GM18517 (cell line): ENCODE results near the gene AKAP17A.

Source experiments
- ATAC-seq: cut with Tn5 transposase; IDR thresholded peaks from one replicate; pipeline ENCODE4 v1.9.1; 2021; ENCODE audit warnings: mild to moderate bottlenecking, moderate library complexity; ENCODE audit not compliant: unreplicated experiment

AKAP17A gene

DNA sequence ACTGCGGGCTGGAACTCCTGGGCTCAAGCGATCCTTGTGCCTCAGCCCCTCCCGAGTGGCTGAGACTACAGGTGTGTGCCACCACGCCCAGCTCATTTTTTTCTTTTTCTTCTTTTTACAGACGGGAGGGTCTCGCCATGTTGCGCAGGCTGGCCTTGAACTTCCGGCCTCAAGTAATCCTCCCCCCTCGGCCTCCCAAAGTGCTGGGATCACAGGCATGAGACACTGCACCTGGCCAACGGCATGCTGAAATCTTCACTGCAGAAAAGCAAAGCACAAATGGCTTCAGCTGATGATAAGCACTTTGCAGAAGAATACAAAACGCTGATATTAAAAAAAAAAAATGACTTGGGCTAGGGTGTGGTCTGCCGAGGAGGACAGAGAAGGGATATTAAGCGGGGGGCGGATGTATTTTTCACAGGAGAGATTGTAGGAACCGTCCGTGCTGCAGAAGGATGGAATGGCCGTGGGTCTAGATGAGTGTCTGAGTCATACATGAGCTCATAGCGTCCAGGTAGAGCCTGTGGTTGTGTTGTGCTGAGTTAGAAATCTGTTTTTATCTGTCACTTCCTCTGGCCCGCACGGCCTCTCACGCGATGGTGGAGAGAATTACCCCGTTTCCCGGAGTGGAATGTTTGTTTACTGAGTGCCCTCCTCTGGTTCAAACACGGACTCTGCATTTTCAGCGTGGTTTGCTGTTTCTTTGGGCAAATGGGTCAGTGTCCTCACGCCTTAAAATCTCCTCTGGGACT is 8.5 kb upstream of the AKAP17A start:
- ATAC-seq, result peak; percentile 59

DNA sequence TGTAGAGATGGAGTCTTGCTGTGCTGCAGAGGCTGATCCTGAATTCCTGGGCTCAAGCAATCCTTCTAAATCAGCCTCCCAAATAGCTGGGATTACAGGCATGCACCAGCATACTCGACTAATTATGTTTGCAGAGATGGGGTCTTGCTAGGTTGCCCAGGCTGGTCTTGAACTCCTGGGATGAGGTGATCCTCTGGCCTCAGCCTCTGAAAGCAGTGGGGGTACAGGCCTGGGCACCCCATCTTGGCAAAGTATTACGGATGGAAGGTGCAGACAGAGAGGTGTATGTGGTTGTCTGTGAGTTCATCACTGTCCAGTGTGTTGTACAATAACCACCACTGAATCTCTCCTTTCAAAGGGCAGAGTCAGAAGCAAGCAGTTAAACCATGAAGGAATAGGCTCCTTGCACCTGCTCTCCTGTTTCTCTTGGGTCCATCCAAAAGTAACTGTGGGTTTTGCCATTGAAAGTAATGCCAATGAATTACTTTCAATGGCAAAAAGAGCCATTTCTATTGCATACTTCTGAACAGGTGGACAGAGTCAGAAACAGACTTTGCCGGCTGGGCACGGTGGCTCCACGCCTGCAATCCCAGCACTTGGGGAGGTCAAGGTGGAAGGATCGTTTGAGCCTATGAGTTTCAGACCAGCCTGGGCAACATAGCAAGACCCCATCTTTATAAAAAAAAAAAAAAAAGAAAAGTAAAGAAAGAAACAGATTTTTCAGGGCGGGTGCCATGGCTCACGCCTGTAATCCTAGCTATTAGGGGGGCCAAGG is 7.0 kb upstream of the AKAP17A start:
- ATAC-seq, result no peak

DNA sequence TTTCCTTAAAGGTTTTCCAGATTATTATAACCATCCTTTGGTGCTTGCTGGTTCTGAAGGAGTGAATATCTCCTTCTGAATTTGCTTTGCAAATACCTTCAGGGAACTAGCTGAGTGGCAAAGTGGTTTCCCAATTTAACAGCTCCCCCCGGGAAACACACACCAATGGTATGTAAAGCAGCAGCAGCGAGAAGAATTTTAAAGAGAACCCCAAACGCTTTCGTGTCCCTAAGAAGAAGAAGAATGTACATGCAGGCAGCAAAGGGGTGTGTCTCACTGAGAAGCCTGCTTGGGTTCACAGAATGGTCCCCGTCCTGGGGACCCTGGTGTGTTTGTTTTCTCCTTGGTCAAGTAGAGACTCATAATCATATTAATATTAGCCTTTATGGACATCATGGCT is 4.2 kb upstream of the AKAP17A start:
- ATAC-seq, result no peak

DNA sequence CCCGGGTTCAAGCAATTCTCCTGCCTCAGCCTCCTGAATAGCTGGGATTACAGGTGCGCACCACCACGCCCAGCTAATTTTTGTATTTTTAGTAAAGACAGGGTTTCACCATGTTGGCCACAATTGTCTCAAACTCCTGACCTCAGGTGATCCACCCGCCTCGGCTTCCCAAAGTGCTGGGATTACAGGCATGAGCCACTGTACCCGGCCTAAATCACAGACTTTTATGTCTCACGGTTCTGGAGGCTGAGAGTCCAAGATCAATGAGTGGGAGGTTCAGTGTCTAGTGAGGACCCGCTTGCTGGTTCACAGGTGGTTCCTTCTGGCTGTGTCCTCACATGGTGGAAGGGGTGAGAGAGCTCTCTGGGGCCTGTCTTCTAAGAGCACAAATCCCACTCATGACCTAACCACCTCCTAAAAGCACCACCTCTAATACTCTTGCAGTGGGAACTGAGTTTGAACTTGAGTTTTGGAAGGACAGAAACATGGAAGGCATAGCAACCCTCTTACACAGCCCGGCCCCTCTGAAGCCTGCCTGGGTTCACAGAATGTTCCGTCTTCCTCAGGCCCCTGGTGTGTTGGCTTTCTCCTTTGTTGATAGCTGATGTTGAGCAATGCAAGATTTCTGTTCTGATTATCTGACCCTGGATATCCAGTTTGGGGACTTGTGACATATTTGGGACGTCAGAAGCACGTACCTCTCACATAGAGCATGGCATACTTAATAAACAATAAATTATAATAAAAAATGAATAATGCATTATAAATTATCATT is 1.9 kb upstream of the AKAP17A start:
- ATAC-seq, result no peak

- no peak for ATAC-seq
Measured at GRCh38 chrX:1591863-1592469, 562 bp downstream of the AKAP17A start.

- ATAC-seq, result peak; percentile 47
Measured at GRCh38 chrX:1592470-1593142, 1.2 kb downstream of the AKAP17A start.

DNA sequence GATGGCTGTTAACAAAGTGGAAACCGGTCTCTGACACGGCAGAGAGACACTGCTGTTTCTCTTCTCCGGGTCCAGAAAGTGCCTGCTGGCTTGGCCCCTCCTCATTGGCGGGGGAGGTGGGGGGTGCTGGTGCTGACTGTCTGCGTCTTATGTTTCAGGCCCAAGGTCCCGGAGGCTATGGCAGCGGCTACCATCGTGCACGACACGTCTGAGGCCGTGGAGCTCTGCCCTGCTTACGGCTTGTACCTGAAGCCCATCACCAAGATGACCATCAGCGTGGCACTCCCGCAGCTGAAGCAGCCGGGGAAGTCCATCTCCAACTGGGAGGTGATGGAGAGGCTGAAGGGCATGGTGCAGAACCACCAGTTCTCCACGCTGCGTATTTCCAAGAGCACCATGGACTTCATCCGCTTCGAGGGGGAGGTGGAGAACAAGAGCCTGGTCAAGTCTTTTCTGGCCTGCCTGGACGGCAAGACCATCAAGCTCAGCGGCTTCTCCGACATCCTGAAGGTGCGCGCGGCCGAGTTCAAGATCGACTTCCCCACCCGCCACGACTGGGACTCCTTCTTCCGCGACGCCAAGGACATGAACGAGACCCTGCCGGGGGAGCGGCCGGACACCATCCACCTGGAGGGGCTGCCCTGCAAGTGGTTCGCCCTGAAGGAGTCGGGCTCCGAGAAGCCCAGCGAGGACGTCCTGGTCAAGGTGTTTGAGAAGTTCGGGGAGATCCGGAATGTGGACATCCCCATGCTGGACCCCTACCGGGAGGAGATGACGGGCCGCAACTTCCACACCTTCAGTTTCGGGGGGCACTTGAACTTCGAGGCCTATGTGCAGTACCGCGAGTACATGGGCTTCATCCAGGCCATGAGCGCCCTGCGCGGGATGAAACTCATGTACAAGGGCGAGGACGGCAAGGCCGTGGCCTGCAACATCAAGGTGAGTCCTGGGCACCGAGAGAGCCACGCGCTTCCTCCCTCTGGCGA is 2.2 kb downstream of the AKAP17A start:
- no peak for ATAC-seq

GRCh38 chrX:1595711-1596060 is 4.3 kb downstream of the AKAP17A start:
- no peak for ATAC-seq

GRCh38 chrX:1596676-1597344 is 5.4 kb downstream of the AKAP17A start:
- ATAC-seq, result no peak

GRCh38 chrX:1597345-1598020 is 6.1 kb downstream of the AKAP17A start:
- ATAC-seq, result no peak

DNA sequence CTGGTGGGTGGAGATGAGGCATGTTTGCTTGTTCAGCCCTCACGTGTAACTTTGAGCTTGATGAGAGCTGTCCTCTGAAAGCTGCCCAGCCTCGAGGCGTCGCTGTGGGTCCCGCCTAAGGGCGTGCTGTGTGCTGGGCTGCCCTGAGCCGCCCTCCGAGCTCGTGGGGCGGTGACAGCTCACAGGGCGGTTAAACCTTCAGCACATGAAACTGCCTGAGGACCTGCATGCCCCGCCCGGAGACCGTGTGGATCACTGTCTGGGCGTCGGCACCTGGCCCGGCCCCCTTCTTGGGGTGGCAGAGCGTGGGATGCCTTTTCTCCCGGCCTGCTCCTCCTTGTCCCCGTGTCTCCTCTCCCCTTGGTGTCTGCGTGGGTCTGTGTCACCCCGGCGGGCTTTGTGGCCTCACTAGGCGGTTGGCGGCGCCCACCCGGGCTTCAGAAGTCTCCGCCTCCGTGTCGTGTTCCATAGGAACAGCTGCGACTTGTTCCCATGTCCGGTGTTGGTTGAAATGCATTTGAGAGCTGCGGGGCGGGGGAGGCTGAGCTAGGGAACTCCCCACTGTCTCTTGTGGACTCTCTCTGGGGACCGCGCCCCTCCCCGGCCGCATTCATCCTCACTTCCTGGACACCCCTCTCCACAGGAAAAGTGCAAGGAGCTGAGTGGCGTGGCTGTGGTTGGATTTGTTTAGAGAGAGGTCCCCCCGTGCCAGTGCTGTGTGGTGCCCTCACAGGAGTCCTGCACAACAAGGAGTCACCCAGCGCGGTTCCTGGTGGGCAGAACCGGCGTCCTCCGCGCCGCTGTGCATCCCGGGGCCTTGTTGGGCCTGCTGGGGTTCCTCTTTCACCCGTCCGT is 6.8 kb downstream of the AKAP17A start:
- ATAC-seq, result no peak

GRCh38 chrX:1598876-1599790 is 7.7 kb downstream of the AKAP17A start:
- no peak for ATAC-seq

DNA sequence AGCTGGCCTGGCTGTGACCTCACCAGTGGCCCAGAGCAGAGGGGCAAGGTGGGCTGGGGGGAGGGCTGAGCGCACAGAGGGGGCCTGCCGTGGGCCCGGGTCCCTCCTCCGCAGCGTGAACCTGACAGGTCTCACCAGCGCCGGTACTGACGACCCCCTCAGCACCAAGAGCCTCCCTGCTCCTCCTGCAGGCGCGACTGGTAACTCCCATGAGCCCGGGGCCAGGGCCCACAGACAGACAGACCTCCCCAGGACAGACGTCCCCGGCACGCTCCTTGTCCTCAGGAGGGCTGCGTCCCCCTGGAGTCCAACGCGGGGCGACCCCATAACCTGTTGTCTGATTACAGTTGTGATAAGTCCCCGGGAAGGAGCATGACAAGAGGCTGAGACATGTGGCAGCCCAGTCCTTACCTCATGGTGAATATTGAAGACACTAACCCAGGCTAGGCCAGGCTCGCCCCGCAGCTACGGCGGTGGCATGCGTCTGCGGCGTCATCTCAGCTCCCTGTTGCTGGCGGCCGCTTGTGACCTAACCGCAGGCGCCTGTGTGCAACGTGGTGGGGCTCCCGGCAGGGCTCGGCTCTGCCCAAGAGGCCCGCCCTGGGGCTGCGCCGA is 8.5 kb downstream of the AKAP17A start:
- no peak for ATAC-seq

GRCh38 chrX:1600406-1601050 is 9.1 kb downstream of the AKAP17A start:
- ATAC-seq, result no peak

GRCh38 chrX:1601051-1601767 is 9.8 kb downstream of the AKAP17A start:
- ATAC-seq, result no peak
